ENCODE measurements around the gene KCTD15.

DNA sequence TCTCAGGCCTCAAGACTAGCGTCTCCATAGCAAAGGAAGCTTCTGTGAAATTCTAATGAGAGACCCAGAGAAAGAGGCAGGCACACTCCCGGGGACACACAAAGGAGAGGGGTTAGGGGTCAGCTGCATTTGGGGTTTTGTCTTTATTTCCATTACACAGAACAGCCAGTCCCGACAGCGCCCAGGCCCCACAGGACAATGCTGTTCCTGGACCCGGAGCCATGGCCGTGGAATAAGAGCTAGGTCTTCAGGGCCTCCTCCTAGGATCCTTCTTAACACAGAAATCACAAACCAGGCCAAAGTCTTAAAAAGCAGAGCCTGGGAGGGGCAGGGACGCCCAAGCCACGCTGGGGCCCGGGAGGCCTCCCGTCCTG is 22.8 kb downstream of the KCTD15 start:
- TF ChIP-seq TAF1 (IDR thresholded peaks at IDR 0.05; ENCODE audit: low read depth) (no peak), EP300 (IDR thresholded peaks at IDR 0.05; ENCODE audit: borderline replicate concordance) (no peak), NFIC (IDR thresholded peaks at IDR 0.05) (no peak), YY1 (IDR thresholded peaks at IDR 0.05; ENCODE audit: low read depth) (no peak), CREB1 (IDR thresholded peaks at IDR 0.05; ENCODE audit: low read depth) (no peak), TEAD4 (IDR thresholded peaks at IDR 0.05) (no peak), TCF12 (IDR thresholded peaks at IDR 0.05; ENCODE audit: low read depth) (no peak)
- TF ChIP-seq, protein P1, sequence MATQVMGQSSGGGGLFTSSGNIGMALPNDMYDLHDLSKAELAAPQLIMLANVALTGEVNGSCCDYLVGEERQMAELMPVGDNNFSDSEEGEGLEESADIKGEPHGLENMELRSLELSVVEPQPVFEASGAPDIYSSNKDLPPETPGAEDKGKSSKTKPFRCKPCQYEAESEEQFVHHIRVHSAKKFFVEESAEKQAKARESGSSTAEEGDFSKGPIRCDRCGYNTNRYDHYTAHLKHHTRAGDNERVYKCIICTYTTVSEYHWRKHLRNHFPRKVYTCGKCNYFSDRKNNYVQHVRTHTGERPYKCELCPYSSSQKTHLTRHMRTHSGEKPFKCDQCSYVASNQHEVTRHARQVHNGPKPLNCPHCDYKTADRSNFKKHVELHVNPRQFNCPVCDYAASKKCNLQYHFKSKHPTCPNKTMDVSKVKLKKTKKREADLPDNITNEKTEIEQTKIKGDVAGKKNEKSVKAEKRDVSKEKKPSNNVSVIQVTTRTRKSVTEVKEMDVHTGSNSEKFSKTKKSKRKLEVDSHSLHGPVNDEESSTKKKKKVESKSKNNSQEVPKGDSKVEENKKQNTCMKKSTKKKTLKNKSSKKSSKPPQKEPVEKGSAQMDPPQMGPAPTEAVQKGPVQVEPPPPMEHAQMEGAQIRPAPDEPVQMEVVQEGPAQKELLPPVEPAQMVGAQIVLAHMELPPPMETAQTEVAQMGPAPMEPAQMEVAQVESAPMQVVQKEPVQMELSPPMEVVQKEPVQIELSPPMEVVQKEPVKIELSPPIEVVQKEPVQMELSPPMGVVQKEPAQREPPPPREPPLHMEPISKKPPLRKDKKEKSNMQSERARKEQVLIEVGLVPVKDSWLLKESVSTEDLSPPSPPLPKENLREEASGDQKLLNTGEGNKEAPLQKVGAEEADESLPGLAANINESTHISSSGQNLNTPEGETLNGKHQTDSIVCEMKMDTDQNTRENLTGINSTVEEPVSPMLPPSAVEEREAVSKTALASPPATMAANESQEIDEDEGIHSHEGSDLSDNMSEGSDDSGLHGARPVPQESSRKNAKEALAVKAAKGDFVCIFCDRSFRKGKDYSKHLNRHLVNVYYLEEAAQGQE (IDR thresholded peaks at IDR 0.05; ENCODE audit: low read depth): no peak
- TF ChIP-seq, protein P2, sequence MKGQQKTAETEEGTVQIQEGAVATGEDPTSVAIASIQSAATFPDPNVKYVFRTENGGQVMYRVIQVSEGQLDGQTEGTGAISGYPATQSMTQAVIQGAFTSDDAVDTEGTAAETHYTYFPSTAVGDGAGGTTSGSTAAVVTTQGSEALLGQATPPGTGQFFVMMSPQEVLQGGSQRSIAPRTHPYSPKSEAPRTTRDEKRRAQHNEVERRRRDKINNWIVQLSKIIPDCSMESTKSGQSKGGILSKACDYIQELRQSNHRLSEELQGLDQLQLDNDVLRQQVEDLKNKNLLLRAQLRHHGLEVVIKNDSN (IDR thresholded peaks at IDR 0.05): no peak
- TF ChIP-seq, protein P3, sequence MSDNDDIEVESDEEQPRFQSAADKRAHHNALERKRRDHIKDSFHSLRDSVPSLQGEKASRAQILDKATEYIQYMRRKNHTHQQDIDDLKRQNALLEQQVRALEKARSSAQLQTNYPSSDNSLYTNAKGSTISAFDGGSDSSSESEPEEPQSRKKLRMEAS (IDR thresholded peaks at IDR 0.05): no peak
